Fibroblast of pulmonary artery (primary cell): ENCODE measurements around the gene MYH9.

ENCODE experiments used
- DNase-seq: peaks from one replicate; pipeline ENCODE4 v3.0.0-alpha.2; 2010; ENCODE audit warnings: low read depth
- H3K4me3 ChIP-seq: replicated peaks from 2 replicates; pipeline ENCODE4 v1.5.1; 2011; ENCODE audit warnings: low read depth, mild to moderate bottlenecking, control low read depth, low read length, moderate library complexity
- CTCF ChIP-seq: IDR thresholded peaks from 2 replicates; pipeline ENCODE4 v1.5.1; 2011; ENCODE audit warnings: mild to moderate bottlenecking, control low read depth, low read length, inconsistent platforms; ENCODE audit errors: missing control alignments

MYH9 gene

DNA sequence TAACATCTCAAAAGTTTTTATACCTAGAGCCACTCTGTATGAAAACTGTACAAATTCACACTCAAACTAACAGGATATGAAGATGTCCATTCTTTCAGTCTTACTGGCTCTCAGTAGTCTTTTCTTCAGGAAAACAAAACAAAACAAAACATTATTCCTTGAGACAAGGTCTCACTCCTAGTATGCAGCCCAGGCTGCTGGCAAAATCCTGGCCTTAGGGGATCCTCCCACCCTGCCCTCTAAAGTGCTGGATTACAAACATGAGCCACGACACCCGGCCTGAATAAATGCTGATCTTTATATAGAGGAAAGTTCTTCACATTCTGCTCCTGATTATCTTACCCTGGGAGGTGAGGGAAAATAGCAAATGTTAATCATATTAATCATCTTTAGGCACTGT is 153.6 kb downstream of the MYH9 start:
- H3K4me3 ChIP-seq, result no peak overlapping the region
- DNase-seq, result no peak
- no peak for TF ChIP-seq CTCF

- H3K4me3 ChIP-seq, result no peak overlapping the region
- TF ChIP-seq CTCF, result no peak
- no peak for DNase-seq
These were observed 154.0 kb downstream of the MYH9 start for GRCh38 chr22:36233796-36234195.

GRCh38 chr22:36232715-36233401 is 154.9 kb downstream of the MYH9 start:
- DNase-seq, result no peak

More at GRCh38 chr22:36232715-36233401, 154.9 kb downstream of the MYH9 start:
- no peak overlapping the region for H3K4me3 ChIP-seq
- TF ChIP-seq CTCF, result no peak
